Muscle layer of colon (tissue), 2 donors: Measurements from ENCODE around the gene ALDH6A1.
"Not testable (repeated sequence)": the region's sequence is repeated elsewhere in the genome, so short reads cannot be mapped to it uniquely, and the experiment has no call there.

ENCODE experiments used
- H3K27ac ChIP-seq: one replicate; pipeline ENCODE4 v1.7.0; 2013; ENCODE audit warnings: low read depth, mild to moderate bottlenecking, low read length, moderate library complexity
- H3K27me3 ChIP-seq, 2 donors: one replicate each; pipeline ENCODE4 v1.7.0; 2013; ENCODE audit warnings: low read length in 2 of 2, mild to moderate bottlenecking in 2 of 2; ENCODE audit not compliant: insufficient read depth in 2 of 2, control insufficient read depth in 1 of 2
- H3K36me3 ChIP-seq: one replicate; pipeline ENCODE4 v1.7.0; 2013; ENCODE audit warnings: mild to moderate bottlenecking, low read length; ENCODE audit not compliant: insufficient read depth
- H3K4me1 ChIP-seq: one replicate; pipeline ENCODE4 v1.7.0; 2013; ENCODE audit warnings: mild to moderate bottlenecking, low read length; ENCODE audit not compliant: insufficient read depth
- H3K4me3 ChIP-seq, 2 donors: one replicate each; pipeline ENCODE4 v1.7.0; 2013; ENCODE audit warnings: low read length in 2 of 2, low read depth in 1 of 2, mild to moderate bottlenecking in 1 of 2, moderate library complexity in 1 of 2
- H3K9ac ChIP-seq: one replicate; pipeline ENCODE4 v1.7.0; 2013; ENCODE audit warnings: low read length
- H3K9me3 ChIP-seq: one replicate; pipeline ENCODE4 v1.7.0; 2013; ENCODE audit warnings: mild to moderate bottlenecking, low read length
- donor health status: abdominal sarcoma.
- donor health status: Adenocarcinoma of cecum.

Gene ALDH6A1

GRCh38 chr14:74084277-74085046 lies at the start of gene ALDH6A1, which contains the start of gene LIN52:
Gene ALDH6A1, minus strand, starts transcription at chr14:74084453. Its CDS starts 59 bp downstream, at chr14:74084394.
Gene LIN52, plus strand, starts transcription at chr14:74084956. Its CDS starts 19 bp downstream, at chr14:74084975.
- H3K9me3 ChIP-seq = no peaks in the 10 kb centered on the region
- H3K27me3 ChIP-seq = no peaks in the 10 kb centered on the region
- peak within 1 kb of the TSS; percentile 78 for H3K27ac ChIP-seq
- peak within 1 kb of the TSS; percentile 74 for H3K9ac ChIP-seq
- peak within 1 kb of the TSS; percentile 72 to 85 for H3K4me3 ChIP-seq
- H3K4me1 ChIP-seq = peaks cover 16% of the 10 kb centered on the region
- no peaks in the 10 kb centered on the region for H3K36me3 ChIP-seq

- Histone ChIP-seq H3K9ac (no peak overlapping the region), H3K4me3 (no peak overlapping the region), H3K36me3 (no peaks in the 10 kb centered on the region), H3K27ac (no peak overlapping the region), H3K4me1 (no peaks in the 10 kb centered on the region), H3K27me3 (no peaks in the 10 kb centered on the region), H3K9me3 (no peaks in the 10 kb centered on the region)
Measured at GRCh38 chr14:74127634-74128033, 43.4 kb upstream of the ALDH6A1 start.

- Histone ChIP-seq H3K36me3 (no peaks in the 10 kb centered on the region), H3K4me1 (no peaks in the 10 kb centered on the region), H3K9ac (no peak overlapping the region), H3K27me3 (no peaks in the 10 kb centered on the region), H3K9me3 (no peaks in the 10 kb centered on the region), H3K27ac (no peak overlapping the region), H3K4me3 (no peak overlapping the region)
Measured at GRCh38 chr14:74126315-74127013, 42.2 kb upstream of the ALDH6A1 start.

GRCh38 chr14:74125487-74125886 lies 41.2 kb upstream of the ALDH6A1 start:
- H3K4me1 ChIP-seq, H3K4me3 ChIP-seq, H3K9ac ChIP-seq, H3K27me3 ChIP-seq, H3K9me3 ChIP-seq, H3K36me3 ChIP-seq, H3K27ac ChIP-seq: not testable (repeated sequence)

- not testable (repeated sequence) for H3K27me3 ChIP-seq, H3K4me3 ChIP-seq, H3K36me3 ChIP-seq, H3K4me1 ChIP-seq, H3K27ac ChIP-seq, H3K9me3 ChIP-seq, H3K9ac ChIP-seq
Measured at GRCh38 chr14:74111395-74112216, 27.4 kb upstream of the ALDH6A1 start.

GRCh38 chr14:74109369-74109768 lies 25.1 kb upstream of the ALDH6A1 start:
- Histone ChIP-seq H3K36me3 (peaks cover 4% of the 10 kb centered on the region), H3K9ac (no peak overlapping the region), H3K9me3 (no peaks in the 10 kb centered on the region), H3K27me3 (no peaks in the 10 kb centered on the region), H3K4me1 (no peaks in the 10 kb centered on the region), H3K4me3 (no peak overlapping the region), H3K27ac (no peak overlapping the region)

- no peaks in the 10 kb centered on the region for H3K36me3 ChIP-seq
Measured at GRCh38 chr14:74105381-74105780, 21.1 kb upstream of the ALDH6A1 start.

GRCh38 chr14:74089251-74090020 lies 5.2 kb upstream of the ALDH6A1 start:
- H3K36me3 ChIP-seq = no peaks in the 10 kb centered on the region
- H3K27ac ChIP-seq = no peak overlapping the region
- H3K9ac ChIP-seq = no peak overlapping the region
- H3K27me3 ChIP-seq = no peaks in the 10 kb centered on the region
- no peak overlapping the region for H3K4me3 ChIP-seq
- H3K9me3 ChIP-seq = no peaks in the 10 kb centered on the region
- peaks cover 9% of the 10 kb centered on the region for H3K4me1 ChIP-seq

More at GRCh38 chr14:74105381-74105780, 21.1 kb upstream of the ALDH6A1 start:
- no peak overlapping the region for H3K9ac ChIP-seq
- H3K27me3 ChIP-seq = no peaks in the 10 kb centered on the region
- H3K4me1 ChIP-seq = no peaks in the 10 kb centered on the region
- H3K4me3 ChIP-seq = no peak overlapping the region
- H3K9me3 ChIP-seq = no peaks in the 10 kb centered on the region
- no peak overlapping the region for H3K27ac ChIP-seq

- H3K4me1 ChIP-seq = peaks cover 16% of the 10 kb centered on the region
- H3K27ac ChIP-seq = no peak overlapping the region
- no peaks in the 10 kb centered on the region for H3K36me3 ChIP-seq
- peak overlapping the region; percentile 72 to 85 for H3K4me3 ChIP-seq
- no peaks in the 10 kb centered on the region for H3K27me3 ChIP-seq
- H3K9ac ChIP-seq = peak overlapping the region; percentile 74
- no peaks in the 10 kb centered on the region for H3K9me3 ChIP-seq
Measured at GRCh38 chr14:74085828-74086227, 1.6 kb upstream of the ALDH6A1 start.

- peak overlapping the region; percentile 74 for H3K9ac ChIP-seq
- H3K9me3 ChIP-seq = no peaks in the 10 kb centered on the region
- peaks cover 16% of the 10 kb centered on the region for H3K4me1 ChIP-seq
- H3K4me3 ChIP-seq = peak overlapping the region; percentile 72 to 85
- peak overlapping the region; percentile 78 for H3K27ac ChIP-seq
- no peaks in the 10 kb centered on the region for H3K36me3 ChIP-seq
- H3K27me3 ChIP-seq = no peaks in the 10 kb centered on the region
Measured at GRCh38 chr14:74085047-74085637, 889 bp upstream of the ALDH6A1 start.
